Dedifferentiated amniotic fluid mesenchymal stem cell (primary cell): Measurements from ENCODE around the gene DTNB.
"Not testable (repeated sequence)": the region's sequence is repeated elsewhere in the genome, so short reads cannot be mapped to it uniquely, and the experiment has no call there.

ENCODE experiments used
- DNase-seq: peaks from one replicate; pipeline ENCODE4 v3.0.0-alpha.2; 2016; ENCODE audit errors: extremely low spot score

Gene DTNB

DNA sequence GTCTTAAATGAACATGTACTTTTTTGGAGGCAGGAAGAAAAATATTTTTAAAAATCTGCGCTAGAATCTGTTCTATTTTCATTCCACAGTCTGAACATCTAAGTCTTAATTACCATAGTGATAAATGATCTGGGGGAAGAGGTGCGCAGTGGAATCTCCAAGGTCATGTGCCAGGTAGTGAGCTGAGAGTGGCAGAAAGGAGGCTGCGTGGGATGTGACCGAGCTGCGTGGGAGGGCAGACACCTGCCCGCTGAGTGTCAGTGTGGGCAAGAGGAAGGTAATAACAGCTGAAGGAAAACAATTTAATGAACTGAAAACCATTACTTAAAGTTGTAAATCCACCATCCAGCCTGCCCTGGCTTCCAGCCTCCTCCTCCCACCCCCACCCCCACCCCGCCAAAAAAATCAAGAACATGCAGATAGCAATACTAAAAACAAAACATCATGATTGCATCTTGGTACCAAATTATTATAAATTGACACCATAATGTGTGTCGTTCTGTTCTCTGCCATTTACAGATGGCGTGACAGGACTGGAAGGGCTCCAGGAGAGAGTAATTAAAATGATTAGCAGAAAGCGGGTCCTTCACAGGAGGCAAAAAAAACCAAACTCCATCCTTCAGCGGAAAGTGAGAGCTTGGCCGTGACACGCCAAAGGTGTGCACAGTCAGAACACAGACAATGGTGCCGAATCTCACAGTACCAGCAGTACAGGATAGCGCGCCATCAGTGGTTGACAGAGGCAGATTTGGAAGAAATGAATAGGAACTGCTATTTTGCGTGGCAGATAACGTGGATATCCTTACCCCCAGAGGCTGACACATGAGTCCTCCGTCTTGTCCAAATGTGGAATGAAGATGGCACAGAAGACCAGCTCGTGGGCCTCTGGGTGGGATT lies 11.4 kb upstream of the DTNB start:
- no peak for DNase-seq

DNA sequence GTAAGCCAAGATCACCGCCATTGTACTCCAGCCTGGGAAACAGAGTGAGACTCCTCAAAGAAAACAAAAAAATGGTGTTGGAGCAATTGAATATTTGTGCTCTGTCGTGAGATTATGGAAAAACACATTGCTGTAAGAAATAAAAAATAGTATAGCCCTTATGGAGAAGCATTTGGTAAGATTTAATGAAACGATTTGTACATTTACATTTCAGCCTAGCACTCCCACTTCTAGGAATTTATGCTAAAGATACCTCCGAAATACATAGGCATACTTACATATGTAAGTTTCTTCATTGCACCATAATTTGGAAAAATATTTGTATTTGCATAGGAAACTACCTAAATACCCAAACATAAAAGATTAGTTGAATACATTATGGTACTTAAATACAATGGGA lies 8.7 kb upstream of the DTNB start:
- DNase-seq, result no peak

DNA sequence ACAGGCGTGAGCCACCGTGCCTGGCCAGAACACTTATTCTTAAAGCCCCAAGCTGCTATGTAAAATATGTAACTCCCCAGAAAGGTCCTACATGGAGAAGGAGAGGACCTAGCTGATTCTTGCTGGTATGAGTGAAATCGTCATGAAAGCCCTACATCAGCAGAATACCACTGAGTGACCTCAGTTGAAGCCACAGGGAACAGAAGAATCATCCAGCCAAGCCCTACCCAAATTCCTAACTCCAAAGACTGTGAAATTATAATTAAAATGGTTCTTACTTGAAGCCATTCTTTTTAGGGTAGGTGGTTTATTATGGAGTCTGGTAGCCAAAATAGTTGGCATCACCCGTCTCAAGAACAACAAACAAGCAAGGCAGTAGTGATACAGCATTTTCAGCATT lies 4.5 kb upstream of the DTNB start:
- no peak for DNase-seq

DNA sequence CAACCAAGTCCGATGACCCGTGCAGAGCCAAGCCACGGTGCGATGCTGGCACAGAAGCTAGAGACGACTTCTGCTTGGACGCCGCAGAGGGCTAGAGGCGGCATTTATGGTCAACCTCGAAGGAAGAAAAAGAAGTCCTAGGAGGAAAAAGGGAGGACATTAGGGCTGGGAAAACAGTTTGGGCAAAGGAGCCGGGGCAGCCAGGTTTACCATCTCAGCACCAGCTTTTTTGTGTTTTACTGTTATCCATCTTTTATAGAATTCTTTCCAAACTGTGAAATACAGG lies 643 bp upstream of the DTNB start:
- no peak for DNase-seq

DNA sequence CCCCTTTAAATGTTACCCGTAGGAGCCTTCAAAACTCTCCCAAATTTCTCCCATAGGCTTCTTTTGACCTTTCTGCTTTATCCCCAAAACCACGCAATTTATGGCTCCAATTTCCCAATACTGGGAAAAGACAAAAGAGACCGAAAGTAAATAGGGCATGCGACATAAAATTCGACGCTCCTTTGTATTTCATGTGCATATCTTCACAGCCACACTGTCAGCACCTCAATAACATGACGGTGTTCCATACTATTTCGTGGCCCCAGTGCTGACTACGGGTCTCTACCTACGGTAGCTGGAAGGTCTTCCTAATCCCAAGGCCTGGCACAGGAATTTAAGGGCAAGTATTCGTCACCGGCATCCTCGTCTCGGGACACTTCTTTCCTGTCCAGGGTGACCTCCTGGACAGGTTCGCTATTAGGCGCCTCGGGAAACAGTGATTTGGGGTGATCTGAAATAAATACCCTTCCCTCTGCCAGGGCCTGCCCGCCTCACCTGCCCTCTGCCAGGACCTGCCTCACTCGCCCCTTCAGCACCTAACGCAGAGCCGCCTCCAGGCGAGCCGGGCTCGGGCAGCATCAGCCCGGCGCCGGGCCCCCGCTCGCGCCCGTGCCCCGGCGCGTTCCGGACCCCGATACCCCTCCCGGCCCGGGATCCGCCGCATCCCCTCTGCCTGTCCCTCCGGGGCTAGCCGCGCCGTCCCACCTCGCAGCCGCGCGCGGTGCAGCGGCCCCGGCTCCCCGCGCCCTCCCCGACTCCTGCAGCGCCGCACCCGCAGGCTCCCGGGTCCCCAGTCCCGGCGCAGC lies 680 bp downstream of the DTNB start:
- DNase-seq, result no peak

DNA sequence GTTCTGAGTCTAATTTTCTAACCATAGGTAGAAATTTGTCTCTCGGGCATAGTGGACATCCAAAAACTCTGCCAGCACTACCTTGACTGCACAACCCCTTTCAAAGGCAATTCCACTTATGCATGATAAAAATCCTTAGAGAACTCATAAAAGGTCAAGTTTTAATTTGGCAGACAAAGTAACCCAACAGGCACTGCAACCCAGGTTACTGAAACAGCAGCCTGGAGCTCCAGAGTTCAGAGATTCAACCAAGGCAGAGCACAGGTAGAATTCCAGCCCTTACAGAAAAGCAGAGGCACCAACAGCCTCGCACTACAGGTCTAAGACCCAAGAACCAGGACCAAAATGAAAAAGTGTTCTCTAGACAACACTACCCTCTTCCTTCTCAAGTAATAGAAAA lies 1.8 kb downstream of the DTNB start:
- DNase-seq, result no peak

DNA sequence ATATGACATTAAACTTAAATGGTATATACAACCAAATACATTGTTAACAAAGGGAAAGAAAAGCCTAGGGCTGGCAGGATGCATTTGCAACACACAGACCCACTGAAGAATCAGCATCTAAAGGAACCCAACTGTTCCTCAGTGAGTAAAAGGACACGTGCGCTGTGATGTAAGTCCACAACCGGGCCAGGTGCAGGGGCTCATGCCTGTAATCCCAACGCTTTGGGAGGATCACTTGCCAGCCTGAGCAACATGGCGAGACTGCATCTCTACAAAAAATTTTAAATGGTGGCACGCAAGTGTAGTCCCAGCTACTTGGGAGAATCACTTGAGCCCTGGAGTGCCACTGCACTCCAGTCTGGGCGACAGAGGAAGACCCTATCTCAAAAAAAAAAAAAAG lies 3.9 kb downstream of the DTNB start:
- DNase-seq, result no peak

DNA sequence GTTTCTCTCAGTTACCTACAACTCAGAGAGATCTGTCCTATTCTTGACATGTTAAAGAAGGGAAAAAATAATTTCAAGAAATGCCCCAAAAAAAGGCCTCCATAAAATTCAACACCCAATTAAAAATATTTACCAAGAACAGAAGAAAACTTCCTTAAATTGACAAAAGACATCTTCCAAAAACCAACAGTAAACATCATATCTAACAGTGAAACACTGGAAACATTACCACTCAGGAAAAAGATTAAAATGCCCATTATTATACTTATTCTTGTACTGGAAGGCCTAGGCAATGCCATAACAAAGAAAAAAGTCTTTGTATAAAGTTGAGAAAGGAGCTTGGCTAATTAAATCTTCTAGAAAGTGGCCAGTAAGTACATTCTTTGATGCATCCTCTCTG lies 7.2 kb downstream of the DTNB start:
- no peak for DNase-seq

DNA sequence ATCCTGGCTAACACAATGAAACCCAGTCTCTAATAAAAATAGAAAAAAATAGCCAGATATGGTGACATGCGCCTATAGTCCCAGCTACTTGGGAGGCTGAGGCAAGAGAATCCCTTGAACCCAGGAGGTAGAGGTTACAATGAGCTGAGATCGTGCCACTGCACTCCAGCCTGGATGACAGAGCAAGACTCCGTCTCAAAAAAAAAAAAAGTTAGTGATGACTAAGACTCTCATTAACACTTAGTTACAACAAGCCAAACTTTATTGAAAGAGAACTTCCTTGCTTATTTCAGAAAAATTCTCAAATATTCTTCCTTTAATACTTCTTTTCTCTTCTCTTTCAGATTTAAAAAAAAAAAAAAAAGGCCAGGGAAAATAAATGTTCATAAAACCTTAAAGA lies 7.9 kb downstream of the DTNB start:
- DNase-seq, result not testable (repeated sequence)

DNA sequence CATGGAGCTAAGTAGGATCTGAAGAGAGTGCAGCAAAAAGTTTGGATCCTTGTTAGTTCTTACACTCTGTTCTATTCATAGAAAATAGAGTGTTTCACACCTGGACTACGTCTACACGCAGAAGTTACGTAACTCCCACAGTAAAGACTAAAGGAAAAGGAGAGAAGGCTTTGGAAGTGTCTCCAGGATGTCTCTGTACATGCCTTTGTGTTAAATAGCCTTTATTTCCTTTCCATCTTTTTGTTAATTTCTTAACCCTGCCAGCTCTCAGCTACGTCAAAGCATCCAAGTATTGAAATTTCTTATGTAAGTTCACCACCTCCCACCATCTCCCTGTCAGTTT lies 8.4 kb downstream of the DTNB start:
- DNase-seq, result no peak

DNA sequence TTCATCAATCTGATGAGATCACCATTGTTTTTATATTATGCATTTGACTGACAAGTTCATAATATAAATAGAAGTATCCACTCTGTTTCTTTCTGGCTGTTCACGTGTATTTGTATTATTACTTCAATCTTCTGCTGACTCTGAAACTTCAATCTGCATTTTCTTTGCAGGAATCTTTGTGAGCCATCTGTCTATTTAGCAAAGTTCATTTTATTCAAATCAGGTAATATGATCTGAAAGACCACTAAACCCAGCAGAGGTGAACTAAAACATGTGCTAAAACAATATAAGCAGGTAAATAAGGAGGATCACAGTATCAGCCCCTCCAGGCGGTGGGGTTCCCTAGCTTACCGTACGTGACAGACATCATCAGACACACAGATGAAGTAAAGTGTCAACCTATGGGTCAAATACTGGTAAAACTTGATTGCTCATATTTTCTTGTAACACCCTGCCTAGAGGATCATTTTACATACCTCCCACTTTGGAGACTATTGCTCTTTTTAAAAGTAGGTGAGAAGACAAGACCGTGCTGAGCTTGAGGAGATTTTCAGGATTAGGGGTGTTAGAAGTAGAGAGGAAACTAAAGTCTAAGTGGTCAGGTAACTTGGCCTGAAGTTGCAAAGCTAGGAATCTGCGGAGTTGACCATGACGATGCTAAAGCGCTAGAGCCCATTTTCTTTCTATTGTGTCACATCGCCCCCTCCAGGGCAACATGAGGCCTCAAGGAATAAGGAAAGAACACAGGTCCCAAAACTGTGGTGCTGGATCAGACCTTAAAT lies 9.0 kb downstream of the DTNB start:
- peak; percentile 41 for DNase-seq

DNA sequence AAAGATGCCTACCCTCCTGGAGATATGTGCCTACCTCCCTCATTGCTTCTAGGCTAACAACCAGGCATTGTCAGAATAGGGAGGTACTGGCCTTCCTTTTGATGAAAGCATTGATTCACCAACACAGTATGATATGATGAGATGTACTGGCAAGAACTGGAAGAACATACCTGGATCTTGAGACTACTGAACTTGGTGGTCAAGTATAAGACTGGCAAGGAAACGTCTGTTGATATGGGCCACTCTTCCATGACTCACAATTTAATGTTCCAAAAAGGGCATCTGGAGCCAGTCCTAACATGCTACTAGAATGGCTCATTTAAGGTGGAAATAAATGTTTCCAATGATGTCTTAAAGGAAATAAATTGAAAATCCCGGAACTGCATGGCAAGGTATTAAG lies 18.1 kb downstream of the DTNB start:
- no peak for DNase-seq

DNA sequence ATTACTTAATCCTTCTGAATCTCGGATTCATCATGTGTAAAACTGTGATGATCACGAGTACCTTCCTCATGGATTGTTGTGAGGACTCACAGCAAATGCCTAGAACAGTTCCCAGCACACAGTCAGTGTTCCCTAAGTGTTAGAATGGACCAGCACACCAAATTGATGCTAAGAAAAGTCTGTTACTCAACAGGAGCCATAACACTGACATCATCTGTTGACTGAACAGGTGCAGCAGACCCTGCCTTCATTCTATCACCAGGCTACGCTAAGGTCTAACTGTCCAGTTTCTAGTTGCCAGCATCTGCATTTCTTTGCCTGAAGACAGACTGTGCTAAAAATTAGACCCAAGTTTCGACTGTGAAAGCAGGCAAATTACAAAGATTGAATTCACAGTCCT lies 18.6 kb downstream of the DTNB start:
- no peak for DNase-seq

DNA sequence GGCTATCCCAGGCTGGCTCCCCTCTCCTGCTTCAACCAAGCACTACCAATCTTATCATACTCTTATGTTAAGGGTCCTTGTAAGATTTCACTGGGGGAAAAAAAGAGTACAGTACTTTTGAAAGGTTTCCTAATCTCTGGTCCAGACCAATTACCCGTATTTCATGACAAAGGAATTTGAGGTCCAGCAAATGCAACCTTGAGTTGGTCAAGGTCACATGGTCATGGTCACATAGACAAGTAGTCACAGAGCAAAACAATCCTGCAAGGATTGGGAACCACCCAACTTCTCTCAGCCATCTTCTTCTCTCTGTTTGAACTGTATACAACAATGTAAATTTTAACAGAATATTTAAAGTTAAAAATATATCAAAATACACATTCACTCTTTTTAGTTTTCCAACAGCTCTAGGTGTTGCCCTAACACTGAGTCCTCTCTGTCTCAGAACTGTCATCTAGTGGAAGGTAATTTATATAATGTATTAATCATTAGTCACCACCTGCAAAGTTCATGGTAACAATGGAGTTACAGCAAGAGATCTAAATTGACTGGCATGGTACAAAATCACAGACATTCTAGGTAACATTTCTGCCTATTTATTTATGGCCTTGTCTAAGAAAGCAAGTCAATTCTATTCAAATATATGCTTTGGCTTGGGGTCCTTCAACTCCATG lies 21.5 kb downstream of the DTNB start:
- no peak for DNase-seq

DNA sequence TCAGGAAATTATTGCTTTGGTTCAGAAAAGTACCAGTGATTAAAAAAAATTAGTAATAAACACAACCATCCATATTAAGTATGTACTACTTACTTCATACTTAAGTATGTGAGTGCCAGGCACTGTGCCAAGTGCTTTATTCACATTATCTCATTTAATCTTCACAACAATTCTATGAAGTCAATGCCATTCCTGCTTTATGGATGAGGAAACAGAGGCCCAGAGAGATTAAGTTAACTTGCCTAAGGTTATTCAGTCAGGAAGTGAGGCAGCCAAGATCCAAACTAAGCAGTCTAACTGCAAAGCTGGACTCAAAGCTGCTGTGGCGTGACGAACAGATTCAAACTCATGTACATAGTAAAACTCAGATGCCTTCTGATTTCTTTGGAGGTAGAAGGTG lies 22.3 kb downstream of the DTNB start:
- no peak for DNase-seq

DNA sequence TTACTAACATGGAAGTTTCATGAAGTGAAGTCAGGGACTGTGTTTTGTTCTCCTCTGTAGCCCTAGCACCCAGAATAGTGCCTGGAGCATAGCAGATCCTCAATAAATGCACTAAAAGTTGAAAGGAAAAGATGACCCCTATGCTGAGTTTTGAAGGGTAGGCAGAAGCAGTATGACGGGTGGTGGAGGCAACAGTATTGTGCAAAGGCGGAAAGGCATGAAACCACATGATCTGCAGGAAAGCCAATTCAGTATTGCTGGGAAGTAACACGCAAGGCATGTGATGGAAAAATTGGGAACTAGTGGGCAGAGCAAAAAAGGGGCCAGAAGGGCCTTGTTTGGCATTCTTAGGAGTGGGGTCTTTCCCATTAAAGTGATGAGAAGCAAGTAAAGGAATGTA lies 23.1 kb downstream of the DTNB start:
- DNase-seq, result no peak

DNA sequence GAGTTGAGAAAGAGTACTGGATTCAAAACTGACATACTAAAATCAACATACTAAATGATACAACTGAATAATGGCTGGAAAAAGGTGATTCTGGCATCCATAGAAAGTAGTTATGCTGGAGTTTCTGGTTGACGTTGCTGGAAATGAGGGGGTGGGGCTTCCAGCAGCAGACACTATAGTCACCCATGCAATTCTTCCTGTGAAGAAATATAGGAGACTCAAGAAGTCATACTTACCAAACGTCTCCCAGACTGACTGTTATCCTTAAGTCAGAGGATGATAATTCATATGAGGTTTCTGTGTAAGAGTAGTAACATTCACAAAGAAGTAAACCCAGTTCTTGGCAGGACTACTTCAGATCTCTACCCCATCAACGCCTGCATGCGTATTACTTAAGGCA lies 23.6 kb downstream of the DTNB start:
- DNase-seq, result no peak

DNA sequence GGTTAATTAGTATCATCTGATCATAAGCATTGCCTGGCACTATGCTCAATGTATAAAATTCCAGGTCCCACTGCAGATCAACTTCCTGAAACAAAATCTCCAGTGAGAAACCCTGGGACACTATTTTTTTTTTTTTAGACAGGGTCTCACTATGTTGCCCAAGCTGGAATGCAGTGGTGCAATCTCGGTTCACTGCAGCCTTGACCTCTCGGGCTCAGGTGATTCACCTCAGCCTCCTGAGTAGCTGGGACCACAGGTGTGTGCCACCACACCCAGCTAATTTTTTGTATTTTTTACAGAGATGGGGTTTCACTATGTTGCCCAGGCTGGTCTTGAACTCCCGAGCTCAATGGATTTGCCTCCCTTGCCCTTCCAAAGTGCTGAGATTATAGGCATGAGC lies 31.1 kb downstream of the DTNB start:
- no peak for DNase-seq

DNA sequence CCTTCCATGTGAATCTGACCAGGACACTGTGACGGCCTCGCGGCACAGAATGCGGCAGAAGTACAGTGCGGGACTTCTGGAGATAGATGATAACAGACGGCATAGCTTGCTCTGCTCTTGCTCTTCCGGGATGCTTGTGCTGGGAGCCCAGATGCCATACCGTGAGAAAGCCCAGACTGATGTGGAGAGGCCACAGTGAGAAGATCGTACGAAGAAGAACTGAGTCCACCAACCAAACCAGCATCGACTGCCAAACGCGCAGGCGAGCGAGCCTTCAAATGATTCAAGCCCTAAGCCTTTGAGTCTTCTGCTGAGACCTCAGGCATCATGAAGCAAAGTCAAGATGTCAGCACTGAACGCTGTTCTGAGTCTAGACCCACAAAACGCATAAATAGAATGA lies 33.7 kb downstream of the DTNB start:
- no peak for DNase-seq

DNA sequence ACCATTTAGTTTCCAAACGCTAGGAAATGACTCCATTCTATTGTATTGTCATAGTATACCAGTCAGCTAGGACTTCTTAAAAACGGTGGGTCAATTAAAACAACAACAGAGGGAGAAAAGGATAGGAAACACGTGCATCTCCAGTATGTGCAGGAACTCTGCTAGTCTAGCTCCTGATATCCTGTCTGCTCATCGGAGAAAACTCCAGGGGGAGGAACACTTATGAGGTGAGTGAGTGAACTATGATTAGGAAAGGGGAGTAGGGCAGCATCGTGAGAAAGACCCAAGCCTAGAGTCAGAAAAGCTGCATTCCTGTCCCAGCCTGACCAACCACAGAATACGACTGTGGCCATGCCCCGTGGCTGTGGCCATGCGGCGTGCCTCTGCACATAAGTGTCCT lies 34.2 kb downstream of the DTNB start:
- DNase-seq, result no peak

DNA sequence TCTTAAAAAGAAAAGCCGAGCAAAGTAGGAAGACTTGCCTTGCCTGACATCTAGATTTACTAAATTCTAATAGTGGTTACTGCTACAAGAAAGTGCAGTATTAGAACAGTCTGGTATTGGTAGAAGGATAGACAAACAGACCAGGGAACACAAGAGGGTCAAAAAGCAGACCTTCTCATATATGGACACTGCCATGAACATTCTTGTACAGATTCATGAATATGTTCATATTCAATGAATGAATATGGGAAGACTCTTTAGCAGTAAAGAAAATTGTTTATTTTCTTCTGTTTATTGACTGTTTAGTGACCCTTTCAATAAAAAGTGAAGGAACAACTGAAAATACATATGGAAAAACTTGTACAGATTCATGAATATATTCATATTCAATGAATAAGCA lies 37.6 kb downstream of the DTNB start:
- no peak for DNase-seq

DNA sequence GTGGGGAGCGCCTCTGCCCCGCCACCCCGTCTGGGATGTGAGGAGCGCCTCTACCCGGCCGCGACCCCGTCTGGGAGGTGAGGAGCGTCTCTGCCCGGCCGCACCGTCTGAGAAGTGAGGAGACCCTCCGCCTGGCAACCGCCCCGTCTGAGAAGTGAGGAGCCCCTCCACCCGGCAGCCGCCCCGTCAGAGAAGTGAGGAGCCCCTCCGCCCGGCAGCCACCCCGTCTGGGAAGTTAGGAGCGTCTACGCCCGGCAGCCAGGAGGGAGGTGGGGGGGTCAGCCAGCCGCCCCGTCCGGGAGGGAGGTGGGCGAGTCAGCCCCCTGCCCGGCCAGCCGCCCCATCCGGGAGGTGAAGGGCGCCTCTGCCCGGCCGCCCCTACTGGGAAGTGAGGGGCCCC lies 39.6 kb downstream of the DTNB start:
- not testable (repeated sequence) for DNase-seq
